HPDE6-E6E7 (cell line): Measurements from ENCODE around the gene UBA7.

ENCODE experiments used
- DNase-seq: peaks from one replicate; pipeline ENCODE4 v3.0.0; 2011; ENCODE audit warnings: missing footprints; ENCODE audit errors: extremely low spot score

The UBA7 gene

DNA sequence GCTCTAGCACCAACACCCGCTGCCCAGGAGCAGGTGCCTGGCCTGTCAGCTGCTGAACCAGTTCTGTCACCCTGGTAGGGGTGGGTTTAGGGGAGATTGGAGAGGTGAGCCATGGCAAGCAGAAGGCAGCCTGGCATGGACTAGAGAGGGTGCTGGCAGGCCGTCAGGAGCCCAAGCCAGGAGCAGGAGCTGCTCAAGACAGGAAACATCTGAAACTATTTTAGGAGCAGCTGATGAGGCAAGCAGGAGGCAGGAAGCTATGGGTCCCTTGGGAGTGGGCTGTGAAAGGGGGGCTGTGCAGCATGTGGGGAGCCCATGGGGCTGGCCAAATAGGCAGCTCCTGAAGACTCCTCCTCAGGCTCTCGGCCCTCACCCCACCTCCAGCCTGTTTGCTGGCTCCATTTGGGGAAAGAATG, 8.4 kb downstream of the UBA7 start:
- DNase-seq = no peak

GRCh38 chr3:49804141-49805041, 9.4 kb downstream of the UBA7 start:
- DNase-seq = no peak

DNA sequence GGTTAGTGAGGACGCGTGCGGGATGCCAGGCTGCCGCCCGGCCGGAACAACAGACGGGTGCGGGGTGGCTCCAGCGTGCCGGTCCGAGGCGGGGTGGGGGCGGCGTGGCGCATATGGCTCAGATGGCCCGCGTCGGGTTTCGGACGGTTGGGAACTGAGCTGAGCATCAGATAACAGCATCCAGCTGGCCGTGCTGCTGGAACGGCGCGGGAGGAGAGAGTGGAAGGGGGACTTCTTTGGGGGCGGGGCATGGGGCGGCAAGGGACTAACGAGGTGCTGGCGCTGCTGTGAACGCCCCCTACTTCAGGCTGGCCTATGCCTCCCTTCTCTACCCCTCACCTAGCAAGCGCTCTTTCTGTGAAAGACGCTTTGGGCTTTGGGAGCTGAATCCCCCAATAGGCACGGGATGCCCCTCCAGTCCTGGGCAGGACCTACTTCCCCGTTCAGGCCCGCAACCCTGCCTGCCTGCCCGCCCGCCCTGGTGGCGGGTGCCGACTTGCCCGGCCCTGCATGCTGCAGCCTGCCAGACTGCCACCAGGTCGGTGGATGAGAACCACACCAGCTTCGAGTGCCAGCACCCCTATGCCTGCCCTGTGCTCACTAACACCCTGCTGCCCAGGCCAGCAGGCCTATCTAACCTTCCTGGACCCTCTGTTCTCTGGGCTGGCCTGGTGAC, 10.2 kb downstream of the UBA7 start:
- peak; percentile 48 for DNase-seq

DNA sequence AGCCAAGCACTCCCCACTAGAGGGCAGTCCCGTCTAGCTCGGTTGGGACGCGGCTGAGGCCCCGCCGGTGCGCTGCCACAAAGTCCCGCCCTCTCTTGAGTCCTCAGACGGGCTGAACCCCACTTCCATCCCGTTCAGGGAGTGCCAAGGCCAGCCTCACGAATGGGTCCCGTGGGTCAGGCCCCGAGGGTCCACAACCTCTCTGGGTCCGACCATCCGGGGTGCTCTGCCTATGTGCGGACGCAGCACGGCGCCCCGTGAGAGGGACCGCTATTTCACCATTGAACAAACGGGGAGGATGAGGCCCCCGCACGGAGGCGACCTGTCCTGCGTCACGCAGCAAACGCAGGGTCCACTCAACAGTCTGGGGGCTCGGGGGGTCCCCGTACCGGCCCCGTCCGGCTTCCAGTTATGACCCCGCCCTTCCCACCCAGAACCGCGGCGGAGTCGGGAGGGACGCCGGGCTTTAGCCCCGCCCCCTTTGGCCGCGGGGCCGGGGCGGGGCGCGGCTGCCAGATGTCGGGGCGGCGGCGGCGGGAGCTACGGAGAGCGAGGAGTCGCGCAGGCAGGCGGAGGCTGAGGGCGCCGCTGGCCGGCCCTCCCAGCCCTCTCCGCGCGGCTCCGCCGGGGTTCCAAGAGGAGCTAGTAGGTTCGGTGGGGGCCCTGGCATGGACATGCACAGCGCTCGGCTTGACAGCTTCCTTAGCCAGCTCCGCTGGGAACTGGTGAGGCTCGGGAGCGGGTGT, 10.9 kb downstream of the UBA7 start, which contains the start of gene INKA1:
Gene INKA1, plus strand, starts transcription at position 543 of the 746 bp plus-strand sequence. Its CDS starts 132 bp downstream, at position 675.
- peak; percentile 49 for DNase-seq

DNA sequence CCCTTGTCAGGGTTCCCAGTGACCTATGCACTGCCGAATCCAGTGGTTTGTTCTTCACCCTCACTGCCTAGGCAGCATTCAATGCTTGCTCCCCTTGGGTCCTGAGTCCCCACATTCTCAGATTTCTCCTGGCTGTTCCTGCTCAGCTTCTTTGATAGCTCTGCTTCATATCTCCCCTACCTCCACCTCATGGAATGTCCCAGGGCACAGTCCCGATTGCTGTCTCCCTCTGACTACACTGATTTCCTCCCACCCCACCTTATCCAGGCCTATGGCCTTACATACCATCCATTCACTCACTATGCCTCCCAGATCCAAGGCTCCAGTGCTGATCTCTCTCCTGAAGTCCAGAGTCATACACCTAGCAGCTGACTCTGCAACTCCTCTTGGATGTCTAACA, 12.6 kb downstream of the UBA7 start:
- DNase-seq = no peak

DNA sequence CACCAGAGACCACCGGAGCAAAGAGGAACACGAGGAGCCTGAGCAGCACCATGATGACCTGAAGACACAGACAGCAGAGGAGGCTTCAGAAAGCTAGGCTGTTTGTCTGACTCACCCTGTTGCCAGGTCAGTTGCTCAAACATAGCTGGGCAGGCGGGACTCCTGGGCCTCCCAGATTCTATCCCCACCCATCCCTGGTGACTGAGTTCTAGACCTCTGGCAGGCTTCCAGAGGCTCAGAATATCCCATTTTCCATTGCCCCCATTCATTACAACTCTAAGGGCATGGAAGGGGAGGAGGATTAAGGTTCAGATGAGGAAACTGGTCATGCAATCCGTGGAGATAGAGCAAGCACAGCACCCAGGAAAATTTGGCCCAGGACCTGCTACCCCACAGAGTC, 14.0 kb downstream of the UBA7 start, which contains the start of gene CDHR4:
Gene CDHR4, minus strand, starts transcription at position 113 of the 400 bp plus-strand sequence. Its CDS starts 61 bp downstream, at position 52.
- peak; percentile 63 for DNase-seq

DNA sequence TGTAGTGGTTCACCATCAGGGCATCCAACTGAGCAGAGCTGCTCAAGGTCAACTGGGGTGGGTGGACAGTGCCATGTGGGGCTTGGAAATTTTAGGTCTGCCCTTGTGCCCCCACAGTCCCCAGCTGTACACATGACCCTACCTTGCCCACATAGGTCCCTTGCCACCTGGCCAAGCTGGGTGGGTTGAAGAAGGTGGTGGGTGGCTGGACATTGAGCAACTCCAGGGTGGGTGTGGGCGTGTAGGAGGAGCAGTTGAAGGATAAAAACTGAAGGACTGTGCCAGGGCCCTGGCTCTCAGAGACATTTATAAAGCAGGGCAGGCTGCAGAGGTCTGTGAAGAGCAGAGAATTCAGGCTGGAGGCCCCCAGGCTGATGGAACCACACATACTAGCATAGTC, 14.6 kb downstream of the UBA7 start:
- no peak for DNase-seq

DNA sequence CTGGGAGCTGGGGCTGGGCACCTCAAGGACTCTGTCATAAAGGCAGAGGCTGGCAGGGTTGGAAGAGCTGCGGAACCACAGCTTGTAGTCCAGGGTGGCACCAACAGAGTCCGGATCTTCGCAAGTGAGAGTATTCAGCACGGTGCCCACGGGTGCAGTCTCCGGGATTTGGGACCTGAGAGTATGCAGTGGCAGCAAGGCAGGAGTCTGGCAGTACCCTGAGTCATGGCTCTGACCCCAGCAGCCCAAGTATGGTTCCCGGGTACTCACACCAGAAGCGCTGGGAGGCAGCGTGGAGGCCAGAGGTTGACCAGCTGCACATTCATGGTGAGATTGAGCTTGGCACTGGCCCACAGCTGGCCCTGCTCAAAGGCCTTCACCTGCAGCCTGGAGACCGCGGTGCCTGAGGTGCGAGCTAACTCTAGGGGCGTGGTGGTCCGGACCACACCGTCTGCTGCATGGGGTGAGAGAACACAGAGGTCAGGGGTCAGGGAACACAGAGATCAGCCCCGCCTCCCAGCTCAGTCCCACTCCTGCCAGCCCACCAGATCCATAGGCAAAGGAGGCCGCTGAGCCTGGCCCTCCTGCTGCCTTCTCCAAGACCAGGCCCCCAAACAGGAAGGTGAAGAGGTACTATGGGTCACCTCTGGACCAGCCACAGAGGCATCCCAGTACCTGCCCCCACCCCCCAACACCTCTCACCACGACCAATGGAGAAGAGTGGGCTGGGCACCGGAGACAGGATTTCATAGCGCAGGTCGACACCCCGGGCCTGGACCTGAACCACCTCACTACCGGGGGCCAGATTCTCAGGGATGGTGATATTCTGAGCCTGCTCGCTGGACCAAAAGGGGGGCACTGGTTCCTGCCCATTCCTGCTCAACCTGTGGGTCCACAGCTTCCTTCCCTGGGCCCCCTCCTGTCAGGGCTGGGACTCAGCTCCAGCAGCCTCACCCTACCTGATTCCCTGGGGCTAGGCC, 18.5 kb downstream of the UBA7 start:
- DNase-seq = no peak

GRCh38 chr3:49794431-49794830, 19.3 kb downstream of the UBA7 start:
- DNase-seq = no peak

- no peak for DNase-seq
Measured at GRCh38 chr3:49793486-49794085, 20.2 kb downstream of the UBA7 start.

DNA sequence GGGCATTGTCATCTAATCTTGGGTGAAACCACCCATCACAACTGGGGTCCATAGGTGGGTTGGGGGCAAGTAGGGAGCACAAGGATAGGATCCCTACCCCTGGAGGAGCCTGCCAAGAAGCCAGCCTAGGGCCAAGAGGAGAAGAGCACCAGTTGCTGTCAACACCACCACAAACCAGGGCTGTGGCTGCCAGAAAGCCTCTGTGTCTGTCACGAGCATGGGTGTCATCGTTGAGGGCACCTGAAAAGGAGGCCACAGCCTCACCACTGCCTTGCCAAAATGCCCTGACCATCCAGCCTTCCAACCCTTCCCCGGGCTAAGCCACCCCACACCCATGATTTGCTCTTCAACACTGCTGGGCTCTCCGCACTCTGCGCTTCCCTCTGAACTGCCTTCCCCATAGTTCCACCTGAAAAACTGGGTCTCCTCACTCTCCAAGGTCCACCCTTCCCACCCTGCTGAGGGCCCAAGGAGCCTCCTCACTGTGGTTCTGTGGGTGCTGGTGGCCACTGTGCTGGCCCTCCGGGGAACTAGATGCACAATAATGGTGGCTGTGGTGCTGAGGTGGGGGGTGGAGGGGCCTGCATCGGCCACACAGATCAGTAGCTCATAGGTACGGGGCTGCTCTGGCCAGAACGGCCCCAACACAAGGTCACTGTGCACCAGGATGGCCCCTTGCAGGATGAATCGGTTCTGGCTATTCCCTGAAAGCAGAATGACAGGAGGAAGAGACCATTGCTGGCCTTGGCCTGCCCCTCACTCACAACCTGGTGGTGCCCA, 21.2 kb downstream of the UBA7 start:
- no peak for DNase-seq

- no peak for DNase-seq
Measured at GRCh38 chr3:49791571-49791970, 22.2 kb downstream of the UBA7 start.

GRCh38 chr3:49790626-49791411, 22.9 kb downstream of the UBA7 start:
- DNase-seq = no peak

GRCh38 chr3:49788056-49788455, 25.7 kb downstream of the UBA7 start:
- DNase-seq = no peak

GRCh38 chr3:49787536-49787935, 26.2 kb downstream of the UBA7 start:
- DNase-seq = no peak

DNA sequence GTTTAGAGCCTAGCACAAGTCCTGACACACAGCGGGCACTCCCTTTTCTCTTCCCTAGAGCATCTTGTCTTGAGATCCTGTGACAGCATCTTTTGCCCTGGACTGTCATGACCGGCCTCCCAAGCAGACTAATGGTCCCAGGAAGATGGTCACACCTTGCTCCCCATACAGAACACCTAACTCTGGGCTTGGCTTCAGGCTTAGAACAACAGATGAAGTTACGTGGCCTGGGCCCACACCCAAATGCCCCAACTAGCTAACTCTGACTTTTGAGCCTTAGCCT, 26.6 kb downstream of the UBA7 start:
- DNase-seq = no peak

- peak; percentile 93 for DNase-seq
Measured at GRCh38 chr3:49786357-49787181, 27.2 kb downstream of the UBA7 start, which contains the start of gene IP6K1. Gene IP6K1 (minus strand): TSS chr3:49786542. CDS start chr3:49748040, 38,502 bp downstream.
